GM13976 (cell line): ENCODE data around the gene CHTF18.
"Not testable (repeated sequence)": the region's sequence is repeated elsewhere in the genome, so short reads cannot be mapped to it uniquely, and the experiment has no call there.

Source experiments
- DNase-seq: peaks from one replicate; pipeline ENCODE4 v3.0.0; 2012; ENCODE audit warnings: low spot score
- CTCF ChIP-seq: IDR thresholded peaks from 2 replicates; pipeline ENCODE4 v1.5.1; 2012; ENCODE audit warnings: borderline replicate concordance, mild to moderate bottlenecking; ENCODE audit not compliant: insufficient read depth; ENCODE audit errors: extremely low read depth, missing control alignments, control extremely low read depth
- in situ Hi-C: fragments of 300-500 bp; cut with MboI; formaldehyde crosslinking; loops from one replicate; pipeline ENCODE4 v1.12.0; 2022; ENCODE audit warnings: low sequenced_read_pairs, mixed read lengths, inconsistent platforms; ENCODE audit not compliant: unreplicated experiment

The CHTF18 gene

GRCh38 chr16:819336-820043 lies 31.1 kb downstream of the CHTF18 start:
- in situ Hi-C loops: no loop called here
- TF ChIP-seq CTCF: no peak

GRCh38 chr16:820044-820408 lies 31.6 kb downstream of the CHTF18 start:
- DNase-seq, in situ Hi-C loops: not testable (repeated sequence)

More at GRCh38 chr16:819336-820043, 31.1 kb downstream of the CHTF18 start:
- DNase-seq: no peak

GRCh38 chr16:820748-821147 lies 32.3 kb downstream of the CHTF18 start:
- no peak for DNase-seq
- TF ChIP-seq CTCF: no peak
- in situ Hi-C loops: no loop called here

- no peak for DNase-seq
- no peak for TF ChIP-seq CTCF
- in situ Hi-C loops: no loop called here
These were observed 33.3 kb downstream of the CHTF18 start for GRCh38 chr16:821751-822150.

- in situ Hi-C loops: no loop called here
- no peak for TF ChIP-seq CTCF
- no peak for DNase-seq
These were observed 33.9 kb downstream of the CHTF18 start for GRCh38 chr16:822174-822908.

- no peak for TF ChIP-seq CTCF
- no peak for DNase-seq
- in situ Hi-C loops: no loop called here
These were observed 34.5 kb downstream of the CHTF18 start for GRCh38 chr16:822909-823297.

GRCh38 chr16:824194-824593 lies 35.8 kb downstream of the CHTF18 start:
- no peak for DNase-seq
- in situ Hi-C loops: no loop called here
- no peak for TF ChIP-seq CTCF
